ENCODE data around the gene AUTS2.

GRCh38 chr7:70182521-70182920 is 584.2 kb downstream of the AUTS2 start:
- TF ChIP-seq POLR2AphosphoS5 (IDR thresholded peaks at IDR 0.05; ENCODE audit: low read depth, low read length): no peak
- TF ChIP-seq, protein P1, sequence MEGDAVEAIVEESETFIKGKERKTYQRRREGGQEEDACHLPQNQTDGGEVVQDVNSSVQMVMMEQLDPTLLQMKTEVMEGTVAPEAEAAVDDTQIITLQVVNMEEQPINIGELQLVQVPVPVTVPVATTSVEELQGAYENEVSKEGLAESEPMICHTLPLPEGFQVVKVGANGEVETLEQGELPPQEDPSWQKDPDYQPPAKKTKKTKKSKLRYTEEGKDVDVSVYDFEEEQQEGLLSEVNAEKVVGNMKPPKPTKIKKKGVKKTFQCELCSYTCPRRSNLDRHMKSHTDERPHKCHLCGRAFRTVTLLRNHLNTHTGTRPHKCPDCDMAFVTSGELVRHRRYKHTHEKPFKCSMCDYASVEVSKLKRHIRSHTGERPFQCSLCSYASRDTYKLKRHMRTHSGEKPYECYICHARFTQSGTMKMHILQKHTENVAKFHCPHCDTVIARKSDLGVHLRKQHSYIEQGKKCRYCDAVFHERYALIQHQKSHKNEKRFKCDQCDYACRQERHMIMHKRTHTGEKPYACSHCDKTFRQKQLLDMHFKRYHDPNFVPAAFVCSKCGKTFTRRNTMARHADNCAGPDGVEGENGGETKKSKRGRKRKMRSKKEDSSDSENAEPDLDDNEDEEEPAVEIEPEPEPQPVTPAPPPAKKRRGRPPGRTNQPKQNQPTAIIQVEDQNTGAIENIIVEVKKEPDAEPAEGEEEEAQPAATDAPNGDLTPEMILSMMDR (IDR thresholded peaks at IDR 0.05): no peak

All from Panc1 (cell line).